MM.1S (cell line): Measurements from ENCODE around the gene SLC6A20.

Experiments
- EZH2 ChIP-seq: fragments of 300-600 bp; sonication (generic); optimal IDR thresholded peaks from 2 replicates; pipeline ENCODE3; 2017; ENCODE audit warnings: low read depth, mild to moderate bottlenecking, antibody characterized with exemption, low read length, mixed read lengths
- TF ChIP-seq, protein P1 (sequence below): fragments of 300-600 bp; sonication (generic); IDR thresholded peaks from 2 replicates; pipeline ENCODE4 v1.5.1; 2016; ENCODE audit warnings: antibody characterized with exemption, low read length, mixed read lengths

DNA sequence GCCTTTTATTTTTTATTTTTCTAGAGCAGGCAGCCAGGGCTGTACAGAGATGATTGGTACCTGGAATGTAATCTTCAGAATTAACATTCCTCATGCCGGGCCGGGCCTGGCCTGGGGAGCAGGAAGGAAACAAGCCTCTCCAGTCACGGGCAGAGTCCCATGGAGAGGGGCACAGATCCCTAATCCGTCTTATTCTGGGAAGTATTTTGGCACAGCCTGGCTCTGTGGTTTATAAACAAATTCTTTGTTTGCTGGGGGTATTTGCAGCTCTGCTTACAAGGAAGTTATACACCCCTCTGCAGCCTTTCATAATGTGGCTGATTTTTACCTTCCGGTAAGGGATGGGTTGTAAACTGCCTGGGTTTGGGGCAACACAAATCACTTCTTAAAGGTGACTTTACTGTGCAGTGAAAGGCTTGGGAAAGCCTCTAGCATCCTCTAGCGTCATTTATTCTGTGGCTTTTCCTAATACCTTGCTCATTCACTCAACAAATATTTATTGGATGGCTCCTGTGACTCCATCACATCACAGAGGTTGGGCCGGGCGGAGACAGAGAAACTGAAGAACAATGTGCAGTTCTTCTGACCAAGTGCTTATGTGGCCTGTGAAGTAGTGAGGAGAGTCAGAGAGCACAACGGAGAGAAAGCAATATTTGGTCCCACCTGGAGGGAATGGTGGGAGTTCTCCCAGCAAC lies 2.7 kb downstream of the SLC6A20 start:
- TF ChIP-seq, protein P1, sequence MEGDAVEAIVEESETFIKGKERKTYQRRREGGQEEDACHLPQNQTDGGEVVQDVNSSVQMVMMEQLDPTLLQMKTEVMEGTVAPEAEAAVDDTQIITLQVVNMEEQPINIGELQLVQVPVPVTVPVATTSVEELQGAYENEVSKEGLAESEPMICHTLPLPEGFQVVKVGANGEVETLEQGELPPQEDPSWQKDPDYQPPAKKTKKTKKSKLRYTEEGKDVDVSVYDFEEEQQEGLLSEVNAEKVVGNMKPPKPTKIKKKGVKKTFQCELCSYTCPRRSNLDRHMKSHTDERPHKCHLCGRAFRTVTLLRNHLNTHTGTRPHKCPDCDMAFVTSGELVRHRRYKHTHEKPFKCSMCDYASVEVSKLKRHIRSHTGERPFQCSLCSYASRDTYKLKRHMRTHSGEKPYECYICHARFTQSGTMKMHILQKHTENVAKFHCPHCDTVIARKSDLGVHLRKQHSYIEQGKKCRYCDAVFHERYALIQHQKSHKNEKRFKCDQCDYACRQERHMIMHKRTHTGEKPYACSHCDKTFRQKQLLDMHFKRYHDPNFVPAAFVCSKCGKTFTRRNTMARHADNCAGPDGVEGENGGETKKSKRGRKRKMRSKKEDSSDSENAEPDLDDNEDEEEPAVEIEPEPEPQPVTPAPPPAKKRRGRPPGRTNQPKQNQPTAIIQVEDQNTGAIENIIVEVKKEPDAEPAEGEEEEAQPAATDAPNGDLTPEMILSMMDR: no peak
- TF ChIP-seq EZH2: no peak
